Muscle of leg (tissue), 11 donors: ENCODE measurements around the gene PALM2AKAP2. TPM values are rescaled to one million over a fixed set of nuclear protein-coding genes. Genes with fewer than 3 reads are reported as not detected.

ENCODE experiments used
- DNase-seq: peaks from one replicate; pipeline ENCODE4 v3.0.0; 2013
- H3K27ac ChIP-seq: one replicate; pipeline ENCODE4 v1.5.1; 2013; ENCODE audit warnings: mild to moderate bottlenecking, low read length, control low read depth
- H3K27me3 ChIP-seq: one replicate; pipeline ENCODE4 v1.6.1; 2013; ENCODE audit warnings: low read length; ENCODE audit not compliant: control insufficient read depth, insufficient read depth
- H3K36me3 ChIP-seq: one replicate; pipeline ENCODE4 v1.6.1; 2013; ENCODE audit warnings: low read length; ENCODE audit not compliant: control insufficient read depth, insufficient read depth
- H3K4me1 ChIP-seq: one replicate; pipeline ENCODE4 v1.6.1; 2013; ENCODE audit warnings: low read length; ENCODE audit not compliant: control insufficient read depth, insufficient read depth
- H3K4me3 ChIP-seq: one replicate; pipeline ENCODE4 v1.5.1; 2013; ENCODE audit warnings: low read length, control low read depth
- H3K9me3 ChIP-seq: replicated peaks from 2 replicates; pipeline ENCODE4 v1.6.1; 2013; ENCODE audit warnings: low read depth, low read length; ENCODE audit not compliant: control insufficient read depth
- WGBS: methylation state at CpG from one replicate; pipeline ENCODE4 v1.1.5; 2013; ENCODE audit warnings: missing lambda C conversion rate; ENCODE audit not compliant: insufficient coverage; 5-methylcytosine and 5-hydroxymethylcytosine counted together
- polyA plus RNA-seq, 8 donors: library from polyadenylated mRNA; unstranded; fragments of 120-200 nt; gene quantifications; one replicate each; pipeline versions ENCODE4 v1.2.1 to v1.2.3, GENCODE V29; 2013; ENCODE audit warnings: inconsistent platforms in 1 of 8, low replicate concordance in 1 of 8; ENCODE audit not compliant: insufficient read length in 8 of 8, insufficient read depth in 1 of 8
- total RNA-seq: library from RNA; stranded (reverse); fragments of 120-200 nt; gene quantifications from one replicate; pipeline ENCODE4 v1.2.4, GENCODE V29; 2013

PALM2AKAP2 gene
- total and polyA plus RNA-seq, 9 donors, result 12.5 to 35.2 (median 27.8) TPM

DNA sequence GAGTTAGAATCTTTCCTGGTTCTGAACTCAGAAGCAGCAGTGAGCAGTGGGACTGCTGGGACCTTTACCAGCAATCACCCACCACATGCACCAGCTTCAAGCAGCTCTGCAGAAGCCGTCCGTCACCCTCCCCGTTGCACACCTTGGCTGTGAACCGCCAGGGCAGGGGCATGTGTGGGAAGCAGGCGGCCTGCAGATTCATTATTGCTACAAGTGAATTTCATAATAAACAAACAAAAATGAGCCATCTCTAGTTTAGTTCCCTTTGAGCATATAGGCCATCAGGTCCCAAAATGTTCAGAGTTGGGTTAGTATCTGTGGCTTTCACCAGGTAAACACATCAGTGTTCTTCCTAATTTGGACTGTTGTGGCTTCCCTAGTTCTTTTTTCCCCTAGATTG is 17.5 kb downstream of the PALM2AKAP2 start:
- H3K27me3 ChIP-seq, result no peaks in the 10 kb centered on the region
- peaks cover 3% of the 10 kb centered on the region for H3K36me3 ChIP-seq
- DNase-seq, result no peak
- H3K4me3 ChIP-seq, result no peak overlapping the region
- H3K27ac ChIP-seq, result no peak overlapping the region
- WGBS, result no CpG with 5 or more reads among the region's 5 CpGs
- H3K4me1 ChIP-seq, result peaks cover 43% of the 10 kb centered on the region
- H3K9me3 ChIP-seq, result no peaks in the 10 kb centered on the region

GRCh38 chr9:109799141-109799540 is 19.1 kb downstream of the PALM2AKAP2 start:
- DNase-seq, result no peak
- H3K36me3 ChIP-seq, result peaks cover 3% of the 10 kb centered on the region
- H3K27me3 ChIP-seq, result no peaks in the 10 kb centered on the region
- no peak overlapping the region for H3K4me3 ChIP-seq
- H3K27ac ChIP-seq, result peak overlapping the region; percentile 66
- H3K9me3 ChIP-seq, result no peaks in the 10 kb centered on the region
- WGBS, result 100% methylated on average over 2 of the region's 3 CpGs
- H3K4me1 ChIP-seq, result peaks cover 33% of the 10 kb centered on the region

GRCh38 chr9:109799792-109800191 is 19.8 kb downstream of the PALM2AKAP2 start:
- no peaks in the 10 kb centered on the region for H3K9me3 ChIP-seq
- no peaks in the 10 kb centered on the region for H3K27me3 ChIP-seq
- peaks cover 27% of the 10 kb centered on the region for H3K4me1 ChIP-seq
- peak; percentile 51 for DNase-seq
- no peak overlapping the region for H3K4me3 ChIP-seq
- H3K36me3 ChIP-seq, result peaks cover 3% of the 10 kb centered on the region
- H3K27ac ChIP-seq, result peak overlapping the region; percentile 66
- whole genome bisulfite sequencing, result no CpG with 5 or more reads among the region's 2 CpGs

DNA sequence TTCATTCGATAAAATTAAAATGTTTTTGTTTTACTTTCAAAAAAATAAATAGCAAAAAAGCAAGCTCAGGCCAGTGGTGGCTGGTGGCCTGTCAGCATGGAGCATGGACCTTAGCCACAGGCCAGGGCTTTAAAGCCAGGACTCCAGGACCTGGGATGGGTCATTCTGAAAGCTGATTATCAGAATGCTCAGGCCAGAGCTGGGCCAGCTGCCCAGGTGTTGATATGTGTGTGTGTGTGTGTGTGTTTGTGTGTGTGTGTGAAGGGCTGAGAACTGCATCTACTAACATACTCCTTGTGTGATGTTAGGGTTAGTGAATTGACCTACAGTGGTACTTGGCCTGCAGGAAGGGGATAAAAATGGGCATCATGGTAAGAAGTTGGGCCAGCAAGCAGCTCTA is 21.5 kb downstream of the PALM2AKAP2 start:
- Histone ChIP-seq H3K27ac (no peak overlapping the region), H3K4me3 (no peak overlapping the region), H3K9me3 (no peaks in the 10 kb centered on the region), H3K27me3 (no peaks in the 10 kb centered on the region), H3K4me1 (peaks cover 29% of the 10 kb centered on the region), H3K36me3 (peaks cover 3% of the 10 kb centered on the region)
- WGBS, result no CpG with 5 or more reads among the region's 1 CpG
- no peak for DNase-seq

DNA sequence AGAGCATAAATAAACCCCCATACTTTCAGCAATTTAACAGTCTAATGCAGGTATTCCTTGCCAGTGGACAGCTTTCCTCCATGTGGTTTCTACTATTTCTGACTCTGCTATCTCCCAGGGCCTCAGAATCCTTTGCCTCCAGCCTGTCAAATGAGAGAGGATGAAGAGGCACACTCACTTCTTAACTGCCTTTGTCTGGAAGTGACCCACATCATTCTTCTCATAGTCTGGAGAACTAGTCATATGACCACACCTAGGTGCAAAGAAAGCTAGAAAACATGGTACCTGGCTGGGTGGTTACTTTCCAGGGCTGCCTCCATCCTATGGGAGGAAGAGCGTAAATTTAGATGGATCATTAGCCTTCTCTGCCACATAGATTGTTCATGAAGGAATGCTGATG is 22.5 kb downstream of the PALM2AKAP2 start:
- WGBS, result 100% methylated on average over 1 of the region's 1 CpG
- H3K36me3 ChIP-seq, result peaks cover 3% of the 10 kb centered on the region
- H3K27ac ChIP-seq, result no peak overlapping the region
- H3K27me3 ChIP-seq, result no peaks in the 10 kb centered on the region
- H3K4me1 ChIP-seq, result peaks cover 29% of the 10 kb centered on the region
- no peak for DNase-seq
- H3K4me3 ChIP-seq, result no peak overlapping the region
- no peaks in the 10 kb centered on the region for H3K9me3 ChIP-seq

DNA sequence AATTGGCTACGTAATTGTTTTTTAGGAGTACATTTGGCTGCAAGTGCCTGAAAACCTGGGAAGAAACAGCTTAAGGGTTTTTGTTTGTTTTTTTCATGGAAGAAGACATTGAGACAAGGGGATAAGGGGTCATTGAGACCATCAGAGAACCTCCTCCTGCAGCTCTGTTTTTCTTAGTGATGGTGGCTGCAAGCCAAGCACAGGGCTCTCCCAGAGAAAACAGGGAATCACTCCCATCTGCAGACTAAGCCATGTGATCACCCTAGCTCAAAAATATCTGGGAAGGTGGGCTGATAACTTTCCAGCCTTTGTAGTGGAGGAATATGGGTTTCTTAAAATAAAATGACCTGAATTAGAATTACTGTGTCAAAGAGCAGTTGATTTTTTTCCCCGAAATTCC is 25.1 kb downstream of the PALM2AKAP2 start:
- Histone ChIP-seq H3K27me3 (no peaks in the 10 kb centered on the region), H3K36me3 (no peaks in the 10 kb centered on the region), H3K27ac (no peak overlapping the region), H3K4me1 (peaks cover 13% of the 10 kb centered on the region), H3K9me3 (peaks cover 5% of the 10 kb centered on the region), H3K4me3 (no peak overlapping the region)
- no CpG with 5 or more reads among the region's 2 CpGs for WGBS
- DNase-seq, result peak; percentile 55

GRCh38 chr9:109806506-109807115 is 26.6 kb downstream of the PALM2AKAP2 start:
- 79% methylated on average over 2 of the region's 2 CpGs for WGBS
- Histone ChIP-seq H3K27me3 (no peaks in the 10 kb centered on the region), H3K9me3 (peaks cover 5% of the 10 kb centered on the region), H3K4me3 (no peak overlapping the region), H3K4me1 (peaks cover 9% of the 10 kb centered on the region), H3K27ac (no peak overlapping the region), H3K36me3 (peaks cover under 1% of the 10 kb centered on the region)
- DNase-seq, result no peak

DNA sequence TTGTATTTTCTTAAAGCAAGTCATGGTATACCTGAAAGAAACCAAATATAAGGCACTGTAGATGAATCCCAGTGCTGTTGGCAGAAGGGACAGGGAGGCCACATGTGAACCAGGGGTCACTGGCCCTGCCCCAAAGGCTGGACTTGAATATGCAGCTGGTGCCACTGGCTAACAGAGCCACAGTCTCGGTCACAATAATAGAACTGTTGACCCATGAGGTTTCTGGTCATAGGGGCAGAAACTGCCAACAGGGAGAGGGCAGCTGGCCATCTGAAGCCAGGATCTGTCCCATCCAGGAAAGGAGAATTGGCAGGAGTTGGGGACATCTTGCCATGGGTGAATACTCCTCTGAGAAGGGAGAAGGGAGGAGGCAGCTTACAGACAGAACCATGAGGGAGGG is 31.9 kb downstream of the PALM2AKAP2 start:
- H3K27me3 ChIP-seq, result no peaks in the 10 kb centered on the region
- no peak overlapping the region for H3K4me3 ChIP-seq
- DNase-seq, result no peak
- peaks cover 7% of the 10 kb centered on the region for H3K36me3 ChIP-seq
- peaks cover 20% of the 10 kb centered on the region for H3K4me1 ChIP-seq
- 20% methylated on average over 1 of the region's 1 CpG for WGBS
- no peak overlapping the region for H3K27ac ChIP-seq
- H3K9me3 ChIP-seq, result peaks cover 5% of the 10 kb centered on the region

GRCh38 chr9:109812331-109812730 is 32.3 kb downstream of the PALM2AKAP2 start:
- Histone ChIP-seq H3K4me3 (no peak overlapping the region), H3K36me3 (peaks cover 7% of the 10 kb centered on the region), H3K4me1 (peaks cover 23% of the 10 kb centered on the region), H3K27ac (no peak overlapping the region), H3K27me3 (no peaks in the 10 kb centered on the region), H3K9me3 (peaks cover 5% of the 10 kb centered on the region)
- DNase-seq, result no peak
- WGBS, result 38% methylated on average over 4 of the region's 4 CpGs

- Histone ChIP-seq H3K27ac (no peak overlapping the region), H3K36me3 (peaks cover 7% of the 10 kb centered on the region), H3K27me3 (no peaks in the 10 kb centered on the region), H3K4me3 (no peak overlapping the region), H3K4me1 (peaks cover 27% of the 10 kb centered on the region), H3K9me3 (peaks cover 5% of the 10 kb centered on the region)
- DNase-seq, result no peak
- WGBS, result 80% methylated on average over 1 of the region's 1 CpG
Measured at GRCh38 chr9:109812818-109813281, 32.9 kb downstream of the PALM2AKAP2 start.

GRCh38 chr9:109813303-109813702 is 33.3 kb downstream of the PALM2AKAP2 start:
- no CpG with 5 or more reads among the region's 4 CpGs for WGBS

More at GRCh38 chr9:109813303-109813702, 33.3 kb downstream of the PALM2AKAP2 start:
- no peaks in the 10 kb centered on the region for H3K27me3 ChIP-seq
- H3K4me3 ChIP-seq, result no peak overlapping the region
- no peak overlapping the region for H3K27ac ChIP-seq
- DNase-seq, result no peak
- H3K4me1 ChIP-seq, result peaks cover 29% of the 10 kb centered on the region
- H3K36me3 ChIP-seq, result peaks cover 7% of the 10 kb centered on the region
- peaks cover 4% of the 10 kb centered on the region for H3K9me3 ChIP-seq
